Colonic mucosa (tissue), 4 donors: ENCODE results near the gene SKA3. TPM values are rescaled to one million over a fixed set of nuclear protein-coding genes. Genes with fewer than 3 reads are reported as not detected.

Source experiments
- DNase-seq: peaks from one replicate; pipeline ENCODE4 v3.0.0-alpha.2; 2020
- H3K27ac ChIP-seq: fragments of 200-600 bp; one replicate; pipeline ENCODE4 v1.8.0; 2021
- H3K27me3 ChIP-seq: fragments of 200-600 bp; one replicate; pipeline ENCODE4 v1.8.0; 2021
- H3K36me3 ChIP-seq: fragments of 200-600 bp; one replicate; pipeline ENCODE4 v1.8.0; 2021
- H3K4me1 ChIP-seq: fragments of 200-600 bp; one replicate; pipeline ENCODE4 v1.8.0; 2021; ENCODE audit warnings: mild to moderate bottlenecking
- H3K4me3 ChIP-seq: fragments of 200-600 bp; one replicate; pipeline ENCODE4 v1.8.0; 2021
- H3K9ac ChIP-seq, 2 donors: one replicate each; pipeline ENCODE4 v1.7.0; 2013; ENCODE audit warnings: control low read depth in 2 of 2, low read depth in 2 of 2, low read length in 2 of 2
- H3K9me3 ChIP-seq: fragments of 200-600 bp; one replicate; pipeline ENCODE4 v1.8.0; 2021
- intact Hi-C: fragments of 100-400 bp; cut with DNase I; formaldehyde crosslinking; loops from one replicate; pipeline ENCODE4 v1.14.1; 2022
- total RNA-seq, 2 donors: library from RNA; stranded (reverse); fragmentation: NEBNext Ultra II Directional in 1 of 2; extraction: Animal tissue kit (Norgen Biotek cat#: 25700) in 1 of 2; gene quantifications; one replicate each; pipeline ENCODE4 v1.2.1, GENCODE V29; 2021
- TF ChIP-seq, protein P1 (sequence below): fragments of 200-600 bp; IDR thresholded peaks from one replicate; pipeline ENCODE4 v1.8.0; 2022; ENCODE audit warnings: antibody characterized with exemption, mild to moderate bottlenecking
- donor health status: healthy.
- donor health status: DM: no; HTN: no; CAD: no.
- donor health status: DM: no; HTN: no; CAD: no.

Gene SKA3
- total RNA-seq, 2 donors from 2014 or later: 6.2 to 18.1 TPM

- Histone ChIP-seq H3K27me3 (no peaks in the 10 kb centered on the region), H3K9ac (no peak overlapping the region), H3K36me3 (no peaks in the 10 kb centered on the region), H3K27ac (no peak overlapping the region), H3K4me1 (no peaks in the 10 kb centered on the region), H3K4me3 (no peak overlapping the region), H3K9me3 (no peaks in the 10 kb centered on the region)
- no peak for DNase-seq
- intact Hi-C loops: no loop called here
- TF ChIP-seq, protein P1, sequence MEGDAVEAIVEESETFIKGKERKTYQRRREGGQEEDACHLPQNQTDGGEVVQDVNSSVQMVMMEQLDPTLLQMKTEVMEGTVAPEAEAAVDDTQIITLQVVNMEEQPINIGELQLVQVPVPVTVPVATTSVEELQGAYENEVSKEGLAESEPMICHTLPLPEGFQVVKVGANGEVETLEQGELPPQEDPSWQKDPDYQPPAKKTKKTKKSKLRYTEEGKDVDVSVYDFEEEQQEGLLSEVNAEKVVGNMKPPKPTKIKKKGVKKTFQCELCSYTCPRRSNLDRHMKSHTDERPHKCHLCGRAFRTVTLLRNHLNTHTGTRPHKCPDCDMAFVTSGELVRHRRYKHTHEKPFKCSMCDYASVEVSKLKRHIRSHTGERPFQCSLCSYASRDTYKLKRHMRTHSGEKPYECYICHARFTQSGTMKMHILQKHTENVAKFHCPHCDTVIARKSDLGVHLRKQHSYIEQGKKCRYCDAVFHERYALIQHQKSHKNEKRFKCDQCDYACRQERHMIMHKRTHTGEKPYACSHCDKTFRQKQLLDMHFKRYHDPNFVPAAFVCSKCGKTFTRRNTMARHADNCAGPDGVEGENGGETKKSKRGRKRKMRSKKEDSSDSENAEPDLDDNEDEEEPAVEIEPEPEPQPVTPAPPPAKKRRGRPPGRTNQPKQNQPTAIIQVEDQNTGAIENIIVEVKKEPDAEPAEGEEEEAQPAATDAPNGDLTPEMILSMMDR: no peak
Measured at GRCh38 chr13:21116141-21116540, 60.2 kb downstream of the SKA3 start.

DNA sequence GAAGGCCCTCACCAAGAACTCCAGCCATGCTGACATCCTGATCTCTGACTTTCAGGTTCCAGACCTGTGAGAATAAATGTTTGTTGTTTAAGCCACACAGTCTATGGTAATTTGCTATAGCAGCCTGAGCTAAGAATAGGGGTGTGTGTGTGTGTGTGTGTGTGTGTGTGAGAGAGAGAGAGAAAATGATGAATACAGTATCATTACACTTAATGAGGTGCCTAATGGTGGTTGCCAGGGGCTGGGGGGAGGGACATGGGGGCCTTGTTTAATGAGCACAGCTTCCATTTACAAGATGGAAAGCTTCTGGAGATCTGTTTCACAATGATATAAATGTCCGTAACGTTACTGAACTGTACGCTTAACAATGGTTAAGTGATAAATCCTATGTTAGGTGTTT is 61.1 kb downstream of the SKA3 start:
- H3K9me3 ChIP-seq: no peaks in the 10 kb centered on the region
- H3K4me3 ChIP-seq: no peak overlapping the region
- TF ChIP-seq, protein P1: no peak
- no peaks in the 10 kb centered on the region for H3K27me3 ChIP-seq
- H3K9ac ChIP-seq: no peak overlapping the region
- H3K27ac ChIP-seq: no peak overlapping the region
- intact Hi-C loops: no loop called here
- no peaks in the 10 kb centered on the region for H3K4me1 ChIP-seq
- H3K36me3 ChIP-seq: no peaks in the 10 kb centered on the region
- DNase-seq: no peak

- DNase-seq: no peak
- TF ChIP-seq, protein P1: no peak
- Histone ChIP-seq H3K9ac (no peak overlapping the region), H3K9me3 (no peaks in the 10 kb centered on the region), H3K4me1 (no peaks in the 10 kb centered on the region), H3K4me3 (no peak overlapping the region), H3K36me3 (no peaks in the 10 kb centered on the region), H3K27ac (no peak overlapping the region), H3K27me3 (no peaks in the 10 kb centered on the region)
- intact Hi-C loops: loop anchor here (5.0 kb wide), 1 partner anchor 366 kb away; no protein-coding TSS in a partner anchor
Measured at GRCh38 chr13:21111546-21111945, 64.8 kb downstream of the SKA3 start.

GRCh38 chr13:21109168-21109567 is 67.2 kb downstream of the SKA3 start:
- intact Hi-C loops: no loop called here
- no peaks in the 10 kb centered on the region for H3K27me3 ChIP-seq
- no peak for DNase-seq

GRCh38 chr13:21106089-21106488 is 70.3 kb downstream of the SKA3 start:
- H3K4me3 ChIP-seq: no peak overlapping the region
- no peak for DNase-seq
- no peaks in the 10 kb centered on the region for H3K27me3 ChIP-seq
- H3K4me1 ChIP-seq: no peaks in the 10 kb centered on the region
- H3K9me3 ChIP-seq: no peaks in the 10 kb centered on the region
- H3K36me3 ChIP-seq: no peaks in the 10 kb centered on the region
- intact Hi-C loops: no loop called here
- TF ChIP-seq, protein P1: no peak
- no peak overlapping the region for H3K9ac ChIP-seq
- no peak overlapping the region for H3K27ac ChIP-seq

More at GRCh38 chr13:21109168-21109567, 67.2 kb downstream of the SKA3 start:
- Histone ChIP-seq H3K4me1 (no peaks in the 10 kb centered on the region), H3K4me3 (no peak overlapping the region), H3K9ac (no peak overlapping the region), H3K36me3 (no peaks in the 10 kb centered on the region), H3K9me3 (no peaks in the 10 kb centered on the region), H3K27ac (no peak overlapping the region)
- TF ChIP-seq, protein P1: no peak
